ENCODE measurements around the gene GTSF1L.

The GTSF1L gene

GRCh38 chr20:43746344-43747137 lies 19.7 kb upstream of the GTSF1L start:
- DNase-seq = no peak

- no peak for DNase-seq
Measured at GRCh38 chr20:43744966-43745730, 18.3 kb upstream of the GTSF1L start.

- no peak for DNase-seq
Measured at GRCh38 chr20:43744151-43744611, 17.4 kb upstream of the GTSF1L start.

- no peak for DNase-seq
Measured at GRCh38 chr20:43740642-43741041, 13.8 kb upstream of the GTSF1L start.

GRCh38 chr20:43739148-43739749 lies 12.4 kb upstream of the GTSF1L start:
- no peak for DNase-seq

GRCh38 chr20:43737925-43738324 lies 11.1 kb upstream of the GTSF1L start:
- DNase-seq = no peak

- peak in 1 of 58 donors; percentile 36 for DNase-seq
Measured at GRCh38 chr20:43736588-43737158, 9.9 kb upstream of the GTSF1L start.

- no peak for DNase-seq
Measured at GRCh38 chr20:43731927-43732326, 5.1 kb upstream of the GTSF1L start.

- no peak for DNase-seq
Measured at GRCh38 chr20:43731469-43731868, 4.7 kb upstream of the GTSF1L start.

GRCh38 chr20:43728686-43729255 lies 2.0 kb upstream of the GTSF1L start:
- no peak for DNase-seq

GRCh38 chr20:43727980-43728590 lies 1.3 kb upstream of the GTSF1L start:
- DNase-seq = no peak

- no peak for DNase-seq
Measured at GRCh38 chr20:43726333-43726732, 469 bp downstream of the GTSF1L start.

GRCh38 chr20:43725666-43726065 lies 1.1 kb downstream of the GTSF1L start:
- DNase-seq = no peak

GRCh38 chr20:43724383-43724782 lies 2.4 kb downstream of the GTSF1L start:
- no peak for DNase-seq

- DNase-seq = no peak
Measured at GRCh38 chr20:43723735-43724134, 3.1 kb downstream of the GTSF1L start.

- no peak for DNase-seq
Measured at GRCh38 chr20:43723186-43723585, 3.6 kb downstream of the GTSF1L start.

GRCh38 chr20:43722153-43722505 lies 4.7 kb downstream of the GTSF1L start:
- no peak for DNase-seq

- peak in 1 of 58 donors; percentile 3 for DNase-seq
Measured at GRCh38 chr20:43721429-43722152, 5.2 kb downstream of the GTSF1L start.

GRCh38 chr20:43721097-43721428 lies 5.7 kb downstream of the GTSF1L start:
- DNase-seq = no peak

- DNase-seq = no peak
Measured at GRCh38 chr20:43720007-43720406, 6.8 kb downstream of the GTSF1L start.

GRCh38 chr20:43717616-43717995 lies 9.2 kb downstream of the GTSF1L start:
- DNase-seq = no peak
